Right atrium auricular region (tissue), 2 donors: ENCODE data around the gene OR56A3. TPM values are rescaled to one million over a fixed set of nuclear protein-coding genes. Genes with fewer than 3 reads are reported as not detected.

Experiments
- DNase-seq: peaks from one replicate; pipeline ENCODE4 v3.0.0-alpha.2; 2019; ENCODE audit warnings: low spot score
- H3K27ac ChIP-seq, 2 donors: fragments of 200-600 bp; sonication (generic); 1 replicate in 1 of 2; 2 replicates in 1 of 2; pipeline ENCODE4 v1.5.1; 2016 to 2019
- H3K27me3 ChIP-seq, 2 donors: fragments of 200-600 bp; sonication (generic); one replicate each; pipeline versions ENCODE4 v1.5.1 to v1.6.0; 2017 to 2019
- H3K36me3 ChIP-seq: fragments of 200-600 bp; sonication (generic); one replicate; pipeline ENCODE4 v1.5.1; 2016
- H3K4me1 ChIP-seq, 2 donors: fragments of 200-600 bp; sonication (generic); one replicate each; pipeline versions ENCODE4 v1.5.1 to v1.6.0; 2017 to 2019
- H3K4me3 ChIP-seq, 2 donors: fragments of 200-600 bp; sonication (generic); 1 replicate in 1 of 2; 2 replicates in 1 of 2; pipeline ENCODE4 v1.5.1; 2017 to 2019; ENCODE audit warnings: mild to moderate bottlenecking in 1 of 2, moderate library complexity in 1 of 2
- H3K9me3 ChIP-seq, 2 donors: fragments of 200-600 bp; sonication (generic); one replicate each; pipeline ENCODE4 v1.5.1; 2019
- CTCF ChIP-seq, 2 donors: fragments of 200-600 bp; sonication (generic); IDR thresholded peaks; one replicate each; pipeline ENCODE4 v1.5.1; 2019; ENCODE audit warnings: antibody characterized with exemption in 2 of 2
- total RNA-seq, 2 donors: library from RNA; depleted of rRNA; stranded (reverse); fragments of >200 nt; gene quantifications; one replicate each; pipeline ENCODE4 v1.1.0, GENCODE V29; 2016

Gene OR56A3
- not detected for total RNA-seq

- Histone ChIP-seq H3K4me3 (no peak within 1 kb of the TSS), H3K4me1 (no peaks in the 10 kb centered on the region), H3K27ac (no peak within 1 kb of the TSS), H3K27me3 (no peaks in the 10 kb centered on the region), H3K36me3 (no peaks in the 10 kb centered on the region), H3K9me3 (no peaks in the 10 kb centered on the region)
- DNase-seq: no peak
- no peak for TF ChIP-seq CTCF (IDR thresholded peaks at IDR 0.05)
Measured at GRCh38 chr11:5941951-5942350, at the start of gene OR56A3. Gene OR56A3 (plus strand): TSS chr11:5942251. CDS start chr11:5947347, 5,096 bp downstream.

GRCh38 chr11:5892908-5893307 lies 49.1 kb upstream of the OR56A3 start, which contains the start of gene OR52E5:
Gene OR52E5 (plus strand): TSS chr11:5893208. CDS start chr11:5900777, 7,569 bp downstream.
- Histone ChIP-seq H3K36me3 (no peaks in the 10 kb centered on the region), H3K4me1 (no peaks in the 10 kb centered on the region), H3K27me3 (no peaks in the 10 kb centered on the region), H3K9me3 (no peaks in the 10 kb centered on the region), H3K27ac (no peak within 1 kb of the TSS), H3K4me3 (no peak within 1 kb of the TSS)
- no peak for DNase-seq
- TF ChIP-seq CTCF (IDR thresholded peaks at IDR 0.05): no peak

GRCh38 chr11:5899534-5899933 lies 42.5 kb upstream of the OR56A3 start:
- DNase-seq: no peak
- no peak overlapping the region for H3K4me3 ChIP-seq
- TF ChIP-seq CTCF (IDR thresholded peaks at IDR 0.05): no peak
- no peaks in the 10 kb centered on the region for H3K4me1 ChIP-seq
- H3K9me3 ChIP-seq: no peaks in the 10 kb centered on the region
- H3K36me3 ChIP-seq: no peaks in the 10 kb centered on the region
- no peaks in the 10 kb centered on the region for H3K27me3 ChIP-seq
- H3K27ac ChIP-seq: no peak overlapping the region

- no peaks in the 10 kb centered on the region for H3K27me3 ChIP-seq
- no peak for DNase-seq
Measured at GRCh38 chr11:5910540-5910939, 31.5 kb upstream of the OR56A3 start.

GRCh38 chr11:5922749-5923426 lies 19.2 kb upstream of the OR56A3 start:
- H3K4me3 ChIP-seq: no peak overlapping the region
- no peak for TF ChIP-seq CTCF (IDR thresholded peaks at IDR 0.05)

More at GRCh38 chr11:5910540-5910939, 31.5 kb upstream of the OR56A3 start:
- Histone ChIP-seq H3K4me1 (no peaks in the 10 kb centered on the region), H3K27ac (no peak overlapping the region), H3K4me3 (no peak overlapping the region), H3K36me3 (no peaks in the 10 kb centered on the region), H3K9me3 (peaks cover 0 to 5% of the 10 kb centered on the region in 2 donors)
- TF ChIP-seq CTCF (IDR thresholded peaks at IDR 0.05): no peak

GRCh38 chr11:5923427-5923776 lies 18.6 kb upstream of the OR56A3 start:
- no peaks in the 10 kb centered on the region for H3K27me3 ChIP-seq
- H3K9me3 ChIP-seq: peaks cover 0 to 7% of the 10 kb centered on the region in 2 donors
- TF ChIP-seq CTCF (IDR thresholded peaks at IDR 0.05): no peak
- H3K4me3 ChIP-seq: no peak overlapping the region
- DNase-seq: no peak
- no peaks in the 10 kb centered on the region for H3K36me3 ChIP-seq
- H3K4me1 ChIP-seq: no peaks in the 10 kb centered on the region
- H3K27ac ChIP-seq: no peak overlapping the region

More at GRCh38 chr11:5922749-5923426, 19.2 kb upstream of the OR56A3 start:
- no peak overlapping the region for H3K27ac ChIP-seq
- peaks cover 0 to 7% of the 10 kb centered on the region in 2 donors for H3K9me3 ChIP-seq
- DNase-seq: no peak
- H3K27me3 ChIP-seq: no peaks in the 10 kb centered on the region
- no peaks in the 10 kb centered on the region for H3K4me1 ChIP-seq
- no peaks in the 10 kb centered on the region for H3K36me3 ChIP-seq
